ENCODE measurements around the gene MAML3.
A peak's percentile ranks its signal among the peaks of the same experiment; 100 is the strongest.
"Not testable (repeated sequence)": the region's sequence is repeated elsewhere in the genome, so short reads cannot be mapped to it uniquely, and the experiment has no call there.

The MAML3 gene

DNA sequence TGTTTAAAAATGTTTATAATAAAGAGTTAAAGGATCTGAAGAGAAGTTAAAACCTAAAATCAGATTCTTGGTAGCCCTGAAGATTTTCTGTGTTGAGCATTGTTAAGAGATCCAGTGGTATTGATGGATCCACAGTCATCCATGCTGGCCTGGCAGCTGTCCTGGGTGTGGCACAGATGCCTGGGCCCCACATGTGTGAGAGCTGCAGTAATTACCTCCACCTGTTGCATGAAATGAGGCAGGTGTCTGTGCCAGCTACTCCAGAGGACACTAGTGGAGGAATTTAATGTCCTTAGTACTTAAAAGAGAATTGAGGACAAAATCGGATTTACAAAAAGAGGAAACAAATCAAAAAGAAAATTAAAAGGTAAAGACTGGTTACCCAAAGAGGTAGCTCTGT, 444.3 kb downstream of the MAML3 start:
- H3K9ac ChIP-seq (ENCODE audit: low read length), result no peak overlapping the region
- no peak overlapping the region for H3K27ac ChIP-seq (ENCODE audit: low read length, poor library complexity, severe bottlenecking)
- no peak overlapping the region for H2AFZ ChIP-seq (ENCODE audit: low read depth, low read length)
- H3K79me1 ChIP-seq (replicated peaks; ENCODE audit: low read length, poor library complexity, severe bottlenecking), result peaks cover 6% of the 10 kb centered on the region
- no peak overlapping the region for H3K14ac ChIP-seq (ENCODE audit: low read length in 2 of 2)
- no peak overlapping the region for H3K23ac ChIP-seq (ENCODE audit: low read length in 2 of 2)
- H3K18ac ChIP-seq (ENCODE audit: low read depth in 1 of 2, low read length in 2 of 2), result no peak overlapping the region
- no peaks in the 10 kb centered on the region for H3K4me1 ChIP-seq (ENCODE audit: control insufficient read depth, insufficient read depth, low read depth, low read length)
- no peak overlapping the region for H3K4me2 ChIP-seq (ENCODE audit: low read length, poor library complexity, severe bottlenecking)
- H2BK15ac ChIP-seq (ENCODE audit: low read depth, poor library complexity, severe bottlenecking), result no peak overlapping the region
- no peak overlapping the region for H4K8ac ChIP-seq (ENCODE audit: low read length)
- peaks cover 0 to 6% of the 10 kb centered on the region in 2 experiments for H3K36me3 ChIP-seq (ENCODE audit: control insufficient read depth in 1 of 2, insufficient read depth in 2 of 2, low read depth in 1 of 2, low read length in 2 of 2)
- H2BK120ac ChIP-seq (ENCODE audit: low read depth, low read length), result no peak overlapping the region
- H3K4ac ChIP-seq (ENCODE audit: low read depth in 1 of 2, low read length in 2 of 2), result no peak overlapping the region
- H2AK5ac ChIP-seq (ENCODE audit: low read length, severe bottlenecking), result no peak overlapping the region
- no peak overlapping the region for H2BK5ac ChIP-seq (ENCODE audit: low read depth, low read length, poor library complexity, severe bottlenecking)
- DNase-seq, result no peak
- H3K4me3 ChIP-seq (ENCODE audit: insufficient read depth in 1 of 2, low read depth in 1 of 2, low read length in 2 of 2), result no peak overlapping the region
- no peaks in the 10 kb centered on the region for H3K9me3 ChIP-seq (ENCODE audit: control insufficient read depth, low read length)
- no peak overlapping the region for H4K91ac ChIP-seq (ENCODE audit: low read length)
- no peak overlapping the region for H2BK12ac ChIP-seq (ENCODE audit: low read length in 2 of 2)
- WGBS, result no CpG with 5 or more reads among the region's 1 CpG
- no peaks in the 10 kb centered on the region for H3K27me3 ChIP-seq (ENCODE audit: control insufficient read depth in 1 of 2, insufficient read depth in 1 of 2, low read length in 2 of 2)

DNA sequence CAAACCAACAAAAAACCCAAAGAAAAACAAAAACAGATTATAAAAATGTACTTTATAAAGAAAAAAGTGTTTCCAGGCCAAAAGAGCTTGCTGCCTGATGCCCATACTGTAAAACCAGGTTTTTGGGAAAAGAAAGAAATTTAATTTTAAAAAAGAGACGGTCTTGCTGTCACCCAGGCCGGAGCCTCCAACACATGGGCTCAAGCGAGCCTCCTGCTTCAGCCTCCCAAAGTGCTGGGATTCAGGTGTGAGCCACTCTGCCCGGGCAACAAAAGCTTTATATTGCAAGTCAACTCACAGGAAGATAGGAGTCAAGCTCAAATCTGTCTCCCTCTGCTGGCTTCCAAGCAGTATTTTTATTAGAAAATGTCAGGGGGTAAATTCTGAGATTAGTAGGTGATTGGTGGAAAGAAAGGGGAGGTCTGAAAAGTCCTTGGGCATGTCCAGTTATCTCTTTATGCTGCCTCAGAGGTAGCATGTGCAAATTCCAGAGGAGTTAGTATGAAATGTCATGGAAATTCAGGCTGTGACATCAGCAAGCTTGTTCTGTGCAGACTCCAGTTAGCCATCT, 449.0 kb downstream of the MAML3 start:
- no peaks in the 10 kb centered on the region for H3K27me3 ChIP-seq (ENCODE audit: control insufficient read depth in 1 of 2, insufficient read depth in 1 of 2, low read length in 2 of 2)
- 97% methylated on average over 3 of the region's 4 CpGs for WGBS
- H2BK15ac ChIP-seq (ENCODE audit: low read depth, poor library complexity, severe bottlenecking), result no peak overlapping the region
- H4K91ac ChIP-seq (ENCODE audit: low read length), result no peak overlapping the region
- no peak overlapping the region for H4K8ac ChIP-seq (ENCODE audit: low read length)
- no peak overlapping the region for H3K18ac ChIP-seq (ENCODE audit: low read depth in 1 of 2, low read length in 2 of 2)
- H3K27ac ChIP-seq (ENCODE audit: low read length, poor library complexity, severe bottlenecking), result no peak overlapping the region
- no peak overlapping the region for H3K14ac ChIP-seq (ENCODE audit: low read length in 2 of 2)
- H3K23ac ChIP-seq (ENCODE audit: low read length in 2 of 2), result no peak overlapping the region
- no peaks in the 10 kb centered on the region for H3K4me1 ChIP-seq (ENCODE audit: control insufficient read depth, insufficient read depth, low read depth, low read length)
- no peaks in the 10 kb centered on the region for H3K9me3 ChIP-seq (ENCODE audit: control insufficient read depth, low read length)
- no peak overlapping the region for H2AFZ ChIP-seq (ENCODE audit: low read depth, low read length)
- no peak overlapping the region for H2BK12ac ChIP-seq (ENCODE audit: low read length in 2 of 2)
- H2AK5ac ChIP-seq (ENCODE audit: low read length, severe bottlenecking), result no peak overlapping the region
- no peak overlapping the region for H2BK5ac ChIP-seq (ENCODE audit: low read depth, low read length, poor library complexity, severe bottlenecking)
- no peak overlapping the region for H3K4ac ChIP-seq (ENCODE audit: low read depth in 1 of 2, low read length in 2 of 2)
- no peak overlapping the region for H3K4me2 ChIP-seq (ENCODE audit: low read length, poor library complexity, severe bottlenecking)
- peaks cover 0 to 13% of the 10 kb centered on the region in 2 experiments for H3K36me3 ChIP-seq (ENCODE audit: control insufficient read depth in 1 of 2, insufficient read depth in 2 of 2, low read depth in 1 of 2, low read length in 2 of 2)
- H3K4me3 ChIP-seq (ENCODE audit: insufficient read depth in 1 of 2, low read depth in 1 of 2, low read length in 2 of 2), result no peak overlapping the region
- H2BK120ac ChIP-seq (ENCODE audit: low read depth, low read length), result no peak overlapping the region
- DNase-seq, result peak; percentile 11
- H3K9ac ChIP-seq (ENCODE audit: low read length), result no peak overlapping the region
- H3K79me1 ChIP-seq (replicated peaks; ENCODE audit: low read length, poor library complexity, severe bottlenecking), result peaks cover 3% of the 10 kb centered on the region

DNA sequence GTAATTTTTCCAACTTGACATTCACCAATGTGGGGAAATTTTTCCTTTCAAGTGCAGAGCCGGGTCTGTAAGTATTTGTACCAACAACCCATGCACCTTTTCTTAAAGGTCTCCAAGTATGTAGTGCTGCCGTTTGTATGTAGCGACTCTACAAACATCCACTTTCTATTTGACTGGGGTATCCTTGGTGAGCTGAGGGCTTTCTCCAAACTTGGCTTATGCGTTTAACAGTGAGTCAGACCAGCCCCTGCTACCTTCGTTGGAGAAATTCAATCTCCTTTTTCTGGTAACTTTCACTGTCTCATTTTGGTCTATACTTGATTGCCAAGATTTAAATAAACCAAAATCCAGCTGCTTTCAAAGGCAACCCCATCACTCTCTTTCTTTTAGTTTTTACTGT, 453.4 kb downstream of the MAML3 start:
- H2AK5ac ChIP-seq (ENCODE audit: low read length, severe bottlenecking), result no peak overlapping the region
- no peak overlapping the region for H3K9ac ChIP-seq (ENCODE audit: low read length)
- no peak overlapping the region for H4K91ac ChIP-seq (ENCODE audit: low read length)
- no peak overlapping the region for H3K14ac ChIP-seq (ENCODE audit: low read length in 2 of 2)
- 86% methylated on average over 5 of the region's 5 CpGs for WGBS
- no peak overlapping the region for H3K18ac ChIP-seq (ENCODE audit: low read depth in 1 of 2, low read length in 2 of 2)
- no peak for DNase-seq
- no peak overlapping the region for H3K4ac ChIP-seq (ENCODE audit: low read depth in 1 of 2, low read length in 2 of 2)
- H3K9me3 ChIP-seq (ENCODE audit: control insufficient read depth, low read length), result peaks cover 11% of the 10 kb centered on the region
- no peak overlapping the region for H3K4me3 ChIP-seq (ENCODE audit: insufficient read depth in 1 of 2, low read depth in 1 of 2, low read length in 2 of 2)
- H3K4me1 ChIP-seq (ENCODE audit: control insufficient read depth, insufficient read depth, low read depth, low read length), result no peaks in the 10 kb centered on the region
- no peak overlapping the region for H2BK5ac ChIP-seq (ENCODE audit: low read depth, low read length, poor library complexity, severe bottlenecking)
- no peak overlapping the region for H2BK15ac ChIP-seq (ENCODE audit: low read depth, poor library complexity, severe bottlenecking)
- H3K27ac ChIP-seq (ENCODE audit: low read length, poor library complexity, severe bottlenecking), result no peak overlapping the region
- H2AFZ ChIP-seq (ENCODE audit: low read depth, low read length), result no peak overlapping the region
- H3K27me3 ChIP-seq (ENCODE audit: control insufficient read depth in 1 of 2, insufficient read depth in 1 of 2, low read length in 2 of 2), result no peaks in the 10 kb centered on the region
- H3K79me1 ChIP-seq (replicated peaks; ENCODE audit: low read length, poor library complexity, severe bottlenecking), result peaks cover 3% of the 10 kb centered on the region
- no peak overlapping the region for H3K4me2 ChIP-seq (ENCODE audit: low read length, poor library complexity, severe bottlenecking)
- H3K23ac ChIP-seq (ENCODE audit: low read length in 2 of 2), result no peak overlapping the region
- peaks cover 0 to 12% of the 10 kb centered on the region in 2 experiments for H3K36me3 ChIP-seq (ENCODE audit: control insufficient read depth in 1 of 2, insufficient read depth in 2 of 2, low read depth in 1 of 2, low read length in 2 of 2)
- no peak overlapping the region for H2BK120ac ChIP-seq (ENCODE audit: low read depth, low read length)
- no peak overlapping the region for H4K8ac ChIP-seq (ENCODE audit: low read length)
- H2BK12ac ChIP-seq (ENCODE audit: low read length in 2 of 2), result no peak overlapping the region

GRCh38 chr4:139698167-139698925, 455.6 kb downstream of the MAML3 start:
- not testable (repeated sequence) for H3K18ac ChIP-seq (ENCODE audit: low read depth in 1 of 2, low read length in 2 of 2); H4K8ac ChIP-seq (ENCODE audit: low read length); H2BK15ac ChIP-seq (ENCODE audit: low read depth, poor library complexity, severe bottlenecking); H3K23ac ChIP-seq (ENCODE audit: low read length in 2 of 2); H3K27me3 ChIP-seq (ENCODE audit: control insufficient read depth in 1 of 2, insufficient read depth in 1 of 2, low read length in 2 of 2); H3K14ac ChIP-seq (ENCODE audit: low read length in 2 of 2); H3K27ac ChIP-seq (ENCODE audit: low read length, poor library complexity, severe bottlenecking); H3K36me3 ChIP-seq (ENCODE audit: control insufficient read depth in 1 of 2, insufficient read depth in 2 of 2, low read depth in 1 of 2, low read length in 2 of 2); H3K4me1 ChIP-seq (ENCODE audit: control insufficient read depth, insufficient read depth, low read depth, low read length); H2AK5ac ChIP-seq (ENCODE audit: low read length, severe bottlenecking); H3K4ac ChIP-seq (ENCODE audit: low read depth in 1 of 2, low read length in 2 of 2); H2BK5ac ChIP-seq (ENCODE audit: low read depth, low read length, poor library complexity, severe bottlenecking); H3K4me3 ChIP-seq (ENCODE audit: insufficient read depth in 1 of 2, low read depth in 1 of 2, low read length in 2 of 2); DNase-seq; H2BK120ac ChIP-seq (ENCODE audit: low read depth, low read length); H3K9ac ChIP-seq (ENCODE audit: low read length); H4K91ac ChIP-seq (ENCODE audit: low read length); H2BK12ac ChIP-seq (ENCODE audit: low read length in 2 of 2); H3K4me2 ChIP-seq (ENCODE audit: low read length, poor library complexity, severe bottlenecking); H2AFZ ChIP-seq (ENCODE audit: low read depth, low read length); H3K79me1 ChIP-seq (replicated peaks; ENCODE audit: low read length, poor library complexity, severe bottlenecking)
- WGBS, result 87% methylated on average over 3 of the region's 25 CpGs
- H3K9me3 ChIP-seq (ENCODE audit: control insufficient read depth, low read length), result peaks cover 11% of the 10 kb centered on the region

Measured in mesenchymal stem cell (in vitro differentiated cells and primary cell).